WTC11 (cell line): ENCODE data around the gene RPL38.

ENCODE experiments used
- CTCF ChIP-seq: fragments of 200-600 bp; IDR thresholded peaks from 2 replicates; pipeline ENCODE4 v1.8.0; 2022; ENCODE audit warnings: antibody characterized with exemption
- TP53 ChIP-seq: sonication (generic); formaldehyde crosslinking; IDR thresholded peaks from 2 replicates; pipeline ENCODE4 v1.8.1; 2023; ENCODE audit warnings: mild to moderate bottlenecking, missing genetic modification reagents

GRCh38 chr17:74183411-74183810 is 20.1 kb upstream of the RPL38 start:
- TF ChIP-seq TP53 (CRISPR knock-in tag) (no peak), CTCF (no peak)
